HEK293 (cell line): ENCODE results near the gene SNTB2.

Source experiments
- ATF2 ChIP-seq: fragments of 450-650 bp; formaldehyde crosslinking; IDR thresholded peaks from 2 replicates; pipeline ENCODE4 v1.5.1; 2016; ENCODE audit warnings: missing biosample characterization, missing genetic modification characterization, low read depth
- CTCF ChIP-seq: fragments of 450-650 bp; formaldehyde crosslinking; IDR thresholded peaks from 2 replicates; pipeline ENCODE4 v1.5.1; 2016; ENCODE audit warnings: missing biosample characterization, missing genetic modification characterization
- REST ChIP-seq: fragments of 450-650 bp; formaldehyde crosslinking; IDR thresholded peaks from 2 replicates; pipeline ENCODE4 v1.5.1; 2016; ENCODE audit warnings: missing biosample characterization, missing genetic modification characterization
- ZBTB26 ChIP-seq: fragments of 450-650 bp; formaldehyde crosslinking; optimal IDR thresholded peaks from 2 replicates; pipeline ENCODE3; 2016; ENCODE audit warnings: missing biosample characterization, mild to moderate bottlenecking, missing genetic modification characterization
- ZNF146 ChIP-seq: fragments of 450-650 bp; formaldehyde crosslinking; IDR thresholded peaks from 2 replicates; pipeline ENCODE4 v1.5.1; 2016; ENCODE audit warnings: missing biosample characterization, missing genetic modification characterization
- ZNF174 ChIP-seq: fragments of 450-650 bp; formaldehyde crosslinking; IDR thresholded peaks from 2 replicates; pipeline ENCODE4 v1.5.0; 2017; ENCODE audit warnings: missing biosample characterization, mild to moderate bottlenecking, missing genetic modification characterization
- ZNF184 ChIP-seq: fragments of 450-650 bp; IDR thresholded peaks from 2 replicates; pipeline ENCODE4 v1.5.1; 2018; ENCODE audit warnings: missing biosample characterization, mild to moderate bottlenecking, missing genetic modification characterization
- ZNF274 ChIP-seq, 2 experiments: fragments of 200-500 bp in 1 of 2; fragments of 450-650 bp in 1 of 2; sonication (Bioruptor generic) in 1 of 2; formaldehyde crosslinking in 1 of 2; IDR thresholded peaks; 2 replicates each; pipeline versions ENCODE4 v1.5.1 to v1.6.1; 2014 to 2016; ENCODE audit warnings: borderline replicate concordance in 1 of 2, inconsistent platforms in 1 of 2, low read length in 1 of 2, missing biosample characterization in 1 of 2, missing genetic modification characterization in 1 of 2
- ZNF473 ChIP-seq: fragments of 450-650 bp; formaldehyde crosslinking; IDR thresholded peaks from 2 replicates; pipeline ENCODE4 v1.5.1; 2017; ENCODE audit warnings: missing biosample characterization, missing genetic modification characterization
- ZNF561 ChIP-seq: fragments of 450-650 bp; IDR thresholded peaks from 2 replicates; pipeline ENCODE4 v1.5.1; 2018; ENCODE audit warnings: missing biosample characterization, missing genetic modification characterization, borderline replicate concordance
- ZNF660 ChIP-seq: fragments of 450-650 bp; IDR thresholded peaks from 2 replicates; pipeline ENCODE4 v1.5.1; 2018; ENCODE audit warnings: missing biosample characterization, mild to moderate bottlenecking, missing genetic modification characterization
- ZNF792 ChIP-seq: fragments of 450-650 bp; formaldehyde crosslinking; IDR thresholded peaks from 2 replicates; pipeline ENCODE4 v1.5.1; 2016; ENCODE audit warnings: missing biosample characterization, missing genetic modification characterization

- TF ChIP-seq ZNF146 (tag by site-specific recombination) (no peak), ZNF473 (tag by site-specific recombination) (no peak), ZNF660 (no peak), CTCF (tag by site-specific recombination) (no peak), ATF2 (tag by site-specific recombination) (no peak), REST (tag by site-specific recombination) (no peak), ZBTB26 (tag by site-specific recombination) (no peak), ZNF792 (no peak), ZNF561 (tag by site-specific recombination) (no peak), ZNF184 (tag by site-specific recombination) (no peak), ZNF174 (tag by site-specific recombination) (no peak), ZNF274 (IDR thresholded peaks at IDR 0.05; ENCODE audit: low read length) (no peak), ZNF274 (tag by site-specific recombination; IDR thresholded peaks at IDR 0.05; ENCODE audit: borderline replicate concordance) (no peak)
Observed at GRCh38 chr16:69321080-69321479, 134.1 kb downstream of the SNTB2 start.
